ENCODE results near the gene DNAH2.

DNAH2 gene

DNA sequence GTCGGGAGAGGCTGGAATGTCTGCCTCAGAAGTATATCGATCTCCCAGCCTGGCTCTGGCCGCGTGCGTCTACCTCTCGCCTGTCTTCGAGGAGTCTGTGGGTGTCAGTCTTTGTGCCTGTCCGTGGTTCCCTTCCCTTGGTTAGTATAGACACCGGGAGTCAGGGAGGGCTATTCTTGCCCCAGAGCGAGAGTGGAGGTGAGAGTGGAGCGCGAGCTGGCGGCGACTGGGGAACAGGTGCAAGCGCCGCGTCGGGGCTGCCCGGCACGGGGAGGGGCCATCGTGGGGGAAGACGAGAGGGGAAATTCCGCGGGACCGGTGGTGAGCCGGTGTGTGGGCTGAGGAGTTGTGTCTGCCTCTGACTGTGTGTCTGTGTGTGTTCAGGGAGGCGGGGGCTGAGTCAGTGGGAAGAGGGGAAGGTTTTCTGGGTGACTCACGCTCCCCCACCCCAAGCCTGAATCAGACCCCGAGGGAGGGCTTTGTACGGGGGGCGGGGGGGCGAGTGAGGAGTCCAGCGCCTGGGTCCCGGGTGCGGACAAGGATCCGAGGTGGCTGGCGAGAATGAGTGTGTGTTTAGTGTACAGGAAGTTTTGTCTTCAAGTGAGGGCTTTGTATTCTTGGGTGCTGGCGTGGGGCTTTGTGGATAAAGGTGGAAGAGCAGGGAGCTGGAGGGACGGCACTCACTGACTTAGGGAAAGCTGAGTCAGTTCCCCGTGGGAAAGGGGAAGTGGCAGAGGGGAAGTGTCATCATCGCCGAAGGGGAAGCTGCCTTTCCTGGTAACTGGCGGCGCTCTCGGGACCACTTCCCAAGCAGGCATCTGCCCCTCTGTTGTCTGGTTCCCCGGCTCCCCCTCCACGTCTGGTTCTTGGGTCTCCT is 125.1 kb downstream of the DNAH2 start:
- no peak for DNase-seq

DNA sequence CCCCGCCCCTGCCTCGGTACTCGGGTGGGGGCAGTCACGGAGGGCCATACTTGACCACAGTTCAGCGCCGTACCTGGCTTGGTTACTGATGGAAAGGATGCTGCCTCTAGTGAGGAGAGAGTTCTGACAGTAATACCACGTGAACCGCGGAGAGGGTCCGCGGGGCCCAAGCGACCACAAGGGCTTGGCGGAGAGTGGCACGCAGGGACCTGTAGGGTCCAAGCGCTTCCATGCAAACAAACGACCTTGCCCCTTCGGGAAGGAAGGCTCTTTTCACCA is 125.7 kb downstream of the DNAH2 start:
- no peak for DNase-seq

DNA sequence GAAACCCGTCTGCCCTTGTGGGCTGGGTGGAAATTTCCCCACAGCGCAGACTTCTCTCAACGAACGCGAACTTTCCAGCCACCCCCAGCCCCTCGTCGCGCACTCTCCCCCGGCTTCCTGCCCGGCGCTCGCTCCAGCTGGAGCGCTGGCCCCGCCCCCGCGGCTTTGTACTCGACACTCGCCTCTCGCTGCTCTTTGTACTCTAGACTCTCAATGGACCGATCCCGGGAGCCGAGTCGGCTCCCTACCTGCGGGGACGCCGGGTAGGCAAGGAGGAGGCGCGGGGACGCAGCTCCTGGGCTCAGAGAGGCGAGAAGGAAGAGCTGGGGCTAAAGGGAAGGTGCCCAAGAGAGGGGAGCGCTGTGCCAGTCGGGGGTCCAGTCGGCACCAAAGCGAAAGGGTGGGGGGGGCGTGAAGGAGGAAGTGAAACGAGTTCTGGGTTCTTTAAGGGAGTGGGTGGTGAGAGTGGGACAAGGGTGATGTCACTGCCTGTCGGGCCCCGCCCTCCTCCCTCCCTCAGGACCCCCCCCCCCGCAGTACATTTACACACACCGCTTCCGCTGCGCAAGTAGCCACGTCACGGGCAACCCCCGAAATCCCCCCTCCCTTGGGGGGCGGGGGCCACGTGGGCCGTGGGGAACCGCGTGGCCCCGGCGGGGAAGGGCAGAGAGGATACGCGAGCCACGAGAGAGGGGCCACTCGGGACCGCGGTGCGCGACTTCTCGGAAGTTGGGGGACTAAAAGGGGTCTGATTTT is 126.2 kb downstream of the DNAH2 start:
- peak; percentile 88 for DNase-seq

DNA sequence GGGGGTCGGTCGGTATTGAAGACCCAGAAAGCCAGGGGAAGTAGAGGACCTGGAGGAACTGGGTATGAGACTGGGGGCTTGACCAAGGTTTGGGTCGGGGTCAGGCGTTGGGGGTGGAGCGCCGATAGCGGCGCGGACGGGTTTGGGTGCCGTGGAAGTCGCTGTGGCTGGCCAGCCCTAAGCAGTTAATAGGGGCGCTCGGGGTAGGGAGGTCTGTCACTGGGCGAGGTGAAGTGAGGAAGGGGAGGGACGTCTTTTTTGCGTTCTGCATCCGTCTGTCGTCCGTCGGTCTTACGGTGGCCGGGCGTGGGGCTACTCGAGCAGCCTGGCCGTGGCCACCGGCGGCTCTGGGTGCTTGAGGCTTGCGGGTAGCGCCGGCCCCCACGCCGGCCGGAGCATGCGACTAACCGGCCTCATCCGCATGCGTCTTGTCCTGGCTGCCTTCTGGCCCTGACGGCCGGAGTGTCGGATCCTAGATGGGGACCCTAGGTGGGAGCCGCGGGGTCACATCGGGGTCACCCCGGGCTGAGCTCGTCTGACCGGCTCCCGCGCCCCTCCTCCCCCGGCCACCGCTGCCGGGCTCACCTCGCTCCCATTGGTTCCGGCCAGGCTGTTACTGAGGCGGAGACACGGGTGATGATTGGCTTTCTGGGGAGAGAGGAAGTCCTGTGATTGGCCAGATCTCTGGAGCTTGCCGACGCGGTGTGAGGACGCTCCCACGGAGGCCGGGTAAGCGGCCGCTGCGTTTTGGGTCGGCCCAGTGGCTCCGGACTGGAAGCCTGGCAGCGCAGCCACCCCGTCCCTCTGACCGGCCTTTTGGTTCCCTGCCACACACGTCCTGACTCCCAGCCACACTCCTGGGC is 127.0 kb downstream of the DNAH2 start:
- DNase-seq = peak; percentile 92

DNA sequence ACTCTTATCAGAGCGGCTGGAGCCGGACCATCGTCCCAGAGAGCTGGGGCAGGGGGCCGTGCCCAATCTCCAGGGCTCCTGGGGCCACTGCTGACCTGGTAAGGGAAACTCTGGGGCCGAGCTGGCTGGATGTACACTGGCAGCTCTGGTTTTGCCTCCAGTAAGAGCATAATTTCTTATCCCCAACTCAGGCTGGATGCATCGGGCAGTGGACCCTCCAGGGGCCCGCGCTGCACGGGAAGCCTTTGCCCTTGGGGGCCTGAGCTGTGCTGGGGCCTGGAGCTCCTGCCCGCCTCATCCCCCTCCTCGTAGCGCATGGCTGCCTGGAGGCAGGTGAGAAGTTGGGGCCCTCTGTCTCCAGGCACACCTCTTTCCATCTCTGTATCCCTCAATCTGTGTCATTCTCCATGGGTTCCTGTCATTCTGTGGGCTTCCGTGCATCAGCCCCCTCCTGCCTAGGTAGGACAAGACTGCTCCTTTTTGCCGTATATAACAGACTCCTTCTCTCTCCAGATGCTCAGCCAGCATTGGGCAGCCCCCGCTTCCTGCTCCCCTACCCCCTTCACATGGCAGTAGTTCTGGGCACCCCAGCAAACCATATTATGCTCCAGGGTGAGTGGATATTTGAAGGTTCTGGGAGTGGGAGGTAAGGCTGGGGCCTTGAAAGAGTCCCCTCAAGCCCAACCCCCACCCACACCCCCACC is 128.0 kb downstream of the DNAH2 start:
- no peak for DNase-seq

DNA sequence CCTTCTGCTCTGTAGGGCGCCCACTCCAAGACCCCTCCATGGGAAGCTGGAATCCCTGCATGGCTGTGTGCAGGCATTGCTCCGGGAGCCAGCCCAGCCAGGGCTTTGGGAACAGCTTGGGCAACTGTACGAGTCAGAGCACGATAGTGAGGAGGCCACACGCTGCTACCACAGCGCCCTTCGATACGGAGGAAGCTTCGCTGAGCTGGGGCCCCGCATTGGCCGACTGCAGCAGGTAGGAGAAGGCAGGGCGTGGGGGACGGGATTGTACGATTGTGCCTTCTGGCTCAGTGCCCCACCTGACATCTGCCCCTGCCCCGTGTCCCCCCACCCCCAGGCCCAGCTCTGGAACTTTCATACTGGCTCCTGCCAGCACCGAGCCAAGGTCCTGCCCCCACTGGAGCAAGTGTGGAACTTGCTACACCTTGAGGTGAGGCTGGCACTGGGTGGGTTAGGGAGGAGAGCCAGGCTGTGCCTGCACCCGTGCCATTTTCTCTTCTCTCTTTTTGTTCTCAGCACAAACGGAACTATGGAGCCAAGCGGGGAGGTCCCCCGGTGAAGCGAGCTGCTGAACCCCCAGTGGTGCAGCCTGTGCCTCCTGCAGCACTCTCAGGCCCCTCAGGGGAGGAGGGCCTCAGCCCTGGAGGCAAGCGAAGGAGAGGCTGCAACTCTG is 128.7 kb downstream of the DNAH2 start:
- no peak for DNase-seq

DNA sequence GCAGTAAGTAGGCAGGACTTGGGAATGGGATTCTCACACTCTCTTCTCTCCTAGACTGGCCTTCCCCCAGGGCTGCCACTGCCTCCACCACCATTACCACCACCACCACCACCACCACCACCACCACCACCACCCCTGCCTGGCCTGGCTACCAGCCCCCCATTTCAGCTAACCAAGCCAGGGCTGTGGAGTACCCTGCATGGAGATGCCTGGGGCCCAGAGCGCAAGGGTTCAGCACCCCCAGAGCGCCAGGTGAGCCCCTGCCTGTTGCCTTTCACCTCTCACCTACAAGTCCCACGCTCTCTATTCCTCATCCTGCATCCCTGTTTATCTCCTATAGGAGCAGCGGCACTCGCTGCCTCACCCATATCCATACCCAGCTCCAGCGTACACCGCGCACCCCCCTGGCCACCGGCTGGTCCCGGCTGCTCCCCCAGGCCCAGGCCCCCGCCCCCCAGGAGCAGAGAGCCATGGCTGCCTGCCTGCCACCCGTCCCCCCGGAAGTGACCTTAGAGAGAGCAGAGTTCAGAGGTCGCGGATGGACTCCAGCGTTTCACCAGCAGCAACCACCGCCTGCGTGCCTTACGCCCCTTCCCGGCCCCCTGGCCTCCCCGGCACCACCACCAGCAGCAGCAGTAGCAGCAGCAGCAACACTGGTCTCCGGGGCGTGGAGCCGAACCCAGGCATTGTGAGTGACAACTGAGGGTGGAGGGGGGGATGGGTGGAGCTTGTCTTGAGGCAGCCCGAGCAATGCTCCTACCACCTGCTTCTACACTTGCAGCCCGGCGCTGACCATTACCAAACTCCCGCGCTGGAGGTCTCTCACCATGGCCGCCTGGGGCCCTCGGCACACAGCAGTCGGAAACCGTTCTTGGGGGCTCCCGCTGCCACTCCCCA is 129.5 kb downstream of the DNAH2 start:
- no peak for DNase-seq

DNA sequence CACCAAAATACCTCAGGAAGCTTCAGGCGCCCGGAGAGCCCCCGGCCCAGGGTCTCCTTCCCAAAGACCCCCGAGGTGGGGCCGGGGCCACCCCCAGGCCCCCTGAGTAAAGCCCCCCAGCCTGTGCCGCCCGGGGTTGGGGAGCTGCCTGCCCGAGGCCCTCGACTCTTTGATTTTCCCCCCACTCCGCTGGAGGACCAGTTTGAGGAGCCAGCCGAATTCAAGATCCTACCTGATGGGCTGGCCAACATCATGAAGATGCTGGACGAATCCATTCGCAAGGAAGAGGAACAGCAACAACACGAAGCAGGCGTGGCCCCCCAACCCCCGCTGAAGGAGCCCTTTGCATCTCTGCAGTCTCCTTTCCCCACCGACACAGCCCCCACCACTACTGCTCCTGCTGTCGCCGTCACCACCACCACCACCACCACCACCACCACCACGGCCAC is 130.6 kb downstream of the DNAH2 start:
- DNase-seq = no peak

DNA sequence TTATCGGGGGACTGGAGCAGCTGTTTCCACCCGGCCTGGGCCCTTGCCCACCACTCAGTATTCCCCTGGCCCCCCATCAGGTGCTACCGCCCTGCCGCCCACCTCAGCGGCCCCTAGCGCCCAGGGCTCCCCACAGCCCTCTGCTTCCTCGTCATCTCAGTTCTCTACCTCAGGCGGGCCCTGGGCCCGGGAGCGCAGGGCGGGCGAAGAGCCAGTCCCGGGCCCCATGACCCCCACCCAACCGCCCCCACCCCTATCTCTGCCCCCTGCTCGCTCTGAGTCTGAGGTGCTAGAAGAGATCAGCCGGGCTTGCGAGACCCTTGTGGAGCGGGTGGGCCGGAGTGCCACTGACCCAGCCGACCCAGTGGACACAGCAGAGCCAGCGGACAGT is 131.2 kb downstream of the DNAH2 start:
- DNase-seq = no peak

DNA sequence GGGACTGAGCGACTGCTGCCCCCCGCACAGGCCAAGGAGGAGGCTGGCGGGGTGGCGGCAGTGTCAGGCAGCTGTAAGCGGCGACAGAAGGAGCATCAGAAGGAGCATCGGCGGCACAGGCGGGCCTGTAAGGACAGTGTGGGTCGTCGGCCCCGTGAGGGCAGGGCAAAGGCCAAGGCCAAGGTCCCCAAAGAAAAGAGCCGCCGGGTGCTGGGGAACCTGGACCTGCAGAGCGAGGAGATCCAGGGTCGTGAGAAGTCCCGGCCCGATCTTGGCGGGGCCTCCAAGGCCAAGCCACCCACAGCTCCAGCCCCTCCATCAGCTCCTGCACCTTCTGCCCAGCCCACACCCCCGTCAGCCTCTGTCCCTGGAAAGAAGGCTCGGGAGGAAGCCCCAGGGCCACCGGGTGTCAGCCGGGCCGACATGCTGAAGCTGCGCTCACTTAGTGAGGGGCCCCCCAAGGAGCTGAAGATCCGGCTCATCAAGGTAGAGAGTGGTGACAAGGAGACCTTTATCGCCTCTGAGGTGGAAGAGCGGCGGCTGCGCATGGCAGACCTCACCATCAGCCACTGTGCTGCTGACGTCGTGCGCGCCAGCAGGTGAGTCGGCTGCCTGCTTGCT is 131.7 kb downstream of the DNAH2 start:
- DNase-seq = no peak

DNA sequence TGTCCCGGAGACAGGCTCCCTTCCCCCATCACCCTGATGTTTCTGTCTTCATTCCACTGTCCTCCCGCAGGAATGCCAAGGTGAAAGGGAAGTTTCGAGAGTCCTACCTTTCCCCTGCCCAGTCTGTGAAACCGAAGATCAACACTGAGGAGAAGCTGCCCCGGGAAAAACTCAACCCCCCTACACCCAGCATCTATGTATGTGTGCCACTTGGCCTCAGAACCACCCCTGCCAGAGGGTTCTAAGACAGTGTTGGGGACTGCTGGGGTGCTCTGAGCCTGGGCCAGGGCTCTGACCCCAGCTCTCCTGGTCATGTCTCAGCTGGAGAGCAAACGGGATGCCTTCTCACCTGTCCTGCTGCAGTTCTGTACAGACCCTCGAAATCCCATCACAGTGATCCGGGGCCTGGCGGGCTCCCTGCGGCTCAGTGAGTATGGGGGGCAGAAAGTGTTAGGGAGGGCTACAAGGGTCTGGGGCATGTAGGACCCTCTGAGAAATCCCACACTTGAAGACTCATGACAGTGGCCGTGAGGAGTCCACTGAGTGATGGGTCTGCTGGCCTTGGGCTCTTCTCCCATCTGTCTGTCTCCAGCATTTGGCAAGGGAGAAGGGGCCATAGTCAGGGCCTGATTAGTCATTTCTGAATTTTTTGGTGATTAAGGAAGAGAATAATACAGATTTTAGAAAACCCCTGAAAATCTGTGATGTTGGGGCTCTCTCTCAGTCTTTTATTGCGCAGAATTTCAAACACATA is 132.4 kb downstream of the DNAH2 start:
- no peak for DNase-seq

DNA sequence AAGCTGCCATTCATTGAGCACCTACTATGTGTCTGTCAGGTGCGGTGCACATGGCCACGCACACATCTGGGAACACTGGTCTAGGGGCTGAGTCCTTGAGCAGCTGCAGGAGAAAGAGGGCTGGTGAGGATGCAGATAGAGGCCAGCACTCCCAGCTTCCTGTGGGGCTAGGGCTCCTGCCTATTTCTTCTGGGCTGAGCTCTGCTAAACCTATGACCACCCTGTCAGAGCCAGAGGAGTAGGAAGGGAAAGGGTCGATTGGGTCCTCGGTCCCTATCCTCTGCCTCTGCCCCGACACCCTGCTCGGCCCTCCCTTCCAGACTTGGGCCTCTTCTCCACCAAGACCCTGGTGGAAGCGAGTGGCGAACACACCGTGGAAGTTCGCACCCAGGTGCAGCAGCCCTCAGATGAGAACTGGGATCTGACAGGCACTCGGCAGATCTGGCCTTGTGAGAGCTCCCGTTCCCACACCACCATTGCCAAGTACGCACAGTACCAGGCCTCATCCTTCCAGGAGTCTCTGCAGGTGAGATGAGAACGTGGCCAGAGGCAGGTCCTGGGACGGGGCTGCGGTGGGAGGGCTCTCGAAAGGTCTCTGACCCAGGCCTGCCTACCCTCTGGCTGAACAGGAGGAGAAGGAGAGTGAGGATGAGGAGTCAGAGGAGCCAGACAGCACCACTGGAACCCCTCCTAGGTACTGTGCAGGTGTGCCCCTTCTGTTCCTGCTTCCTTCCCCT is 133.3 kb downstream of the DNAH2 start:
- no peak for DNase-seq

DNA sequence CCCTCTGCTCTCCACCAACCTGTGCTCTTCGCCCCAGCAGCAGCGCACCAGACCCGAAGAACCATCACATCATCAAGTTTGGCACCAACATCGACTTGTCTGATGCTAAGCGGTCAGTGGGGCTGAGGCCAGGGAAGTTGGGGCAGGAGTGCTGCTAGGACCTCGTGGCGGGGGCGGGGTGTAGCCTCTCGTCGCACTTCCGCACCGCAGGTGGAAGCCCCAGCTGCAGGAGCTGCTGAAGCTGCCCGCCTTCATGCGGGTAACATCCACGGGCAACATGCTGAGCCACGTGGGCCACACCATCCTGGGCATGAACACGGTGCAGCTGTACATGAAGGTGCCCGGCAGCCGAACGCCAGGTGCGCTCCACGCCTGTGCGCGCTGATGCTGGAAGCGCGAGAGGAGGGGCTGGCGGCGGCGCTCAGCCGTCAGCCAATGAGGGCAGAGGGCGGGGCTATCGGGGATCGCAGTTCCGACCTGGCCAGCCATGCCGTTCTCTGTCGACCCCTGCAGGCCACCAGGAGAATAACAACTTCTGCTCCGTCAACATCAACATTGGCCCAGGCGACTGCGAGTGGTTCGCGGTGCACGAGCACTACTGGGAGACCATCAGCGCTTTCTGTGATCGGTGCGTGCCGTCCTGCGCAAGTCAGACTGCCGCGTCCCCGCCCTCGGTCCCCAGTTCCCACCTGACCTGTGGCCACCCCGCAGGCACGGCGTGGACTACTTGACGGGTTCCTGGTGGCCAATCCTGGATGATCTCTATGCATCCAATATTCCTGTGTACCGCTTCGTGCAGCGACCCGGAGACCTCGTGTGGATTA is 134.1 kb downstream of the DNAH2 start:
- DNase-seq = peak; percentile 15

DNA sequence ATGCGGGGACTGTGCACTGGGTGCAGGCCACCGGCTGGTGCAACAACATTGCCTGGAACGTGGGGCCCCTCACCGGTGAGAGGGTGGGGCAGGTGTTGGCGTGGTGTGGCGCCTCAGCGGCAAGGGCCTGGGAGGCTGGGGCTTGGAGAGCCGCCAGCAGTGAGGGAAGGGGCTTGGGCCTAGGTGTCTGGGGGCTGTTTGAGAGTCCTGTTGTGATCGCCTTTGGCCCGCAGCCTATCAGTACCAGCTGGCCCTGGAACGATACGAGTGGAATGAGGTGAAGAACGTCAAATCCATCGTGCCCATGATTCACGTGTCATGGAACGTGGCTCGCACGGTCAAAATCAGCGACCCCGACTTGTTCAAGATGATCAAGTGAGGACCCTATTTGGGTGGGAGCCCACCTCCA is 134.7 kb downstream of the DNAH2 start:
- no peak for DNase-seq

DNA sequence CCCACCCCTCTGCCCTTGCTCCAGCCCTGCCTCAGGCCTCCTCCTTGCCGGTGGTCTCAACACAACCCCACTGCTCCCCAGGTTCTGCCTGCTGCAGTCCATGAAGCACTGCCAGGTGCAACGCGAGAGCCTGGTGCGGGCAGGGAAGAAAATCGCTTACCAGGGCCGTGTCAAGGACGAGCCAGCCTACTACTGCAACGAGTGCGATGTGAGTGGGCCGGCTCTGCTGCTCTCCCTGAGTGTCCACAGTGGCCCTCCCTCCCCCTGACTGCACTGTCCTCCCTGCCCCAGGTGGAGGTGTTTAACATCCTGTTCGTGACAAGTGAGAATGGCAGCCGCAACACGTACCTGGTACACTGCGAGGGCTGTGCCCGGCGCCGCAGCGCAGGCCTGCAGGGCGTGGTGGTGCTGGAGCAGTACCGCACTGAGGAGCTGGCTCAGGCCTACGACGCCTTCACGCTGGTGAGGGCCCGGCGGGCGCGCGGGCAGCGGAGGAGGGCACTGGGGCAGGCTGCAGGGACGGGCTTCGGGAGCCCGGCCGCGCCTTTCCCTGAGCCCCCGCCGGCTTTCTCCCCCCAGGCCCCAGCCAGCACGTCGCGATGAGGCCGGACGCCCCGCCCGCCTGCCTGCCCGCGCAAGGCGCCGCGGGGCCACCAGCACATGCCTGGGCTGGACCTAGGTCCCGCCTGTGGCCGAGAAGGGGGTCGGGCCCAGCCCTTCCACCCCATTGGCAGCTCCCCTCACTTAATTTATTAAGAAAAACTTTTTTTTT is 135.6 kb downstream of the DNAH2 start:
- no peak for DNase-seq

DNA sequence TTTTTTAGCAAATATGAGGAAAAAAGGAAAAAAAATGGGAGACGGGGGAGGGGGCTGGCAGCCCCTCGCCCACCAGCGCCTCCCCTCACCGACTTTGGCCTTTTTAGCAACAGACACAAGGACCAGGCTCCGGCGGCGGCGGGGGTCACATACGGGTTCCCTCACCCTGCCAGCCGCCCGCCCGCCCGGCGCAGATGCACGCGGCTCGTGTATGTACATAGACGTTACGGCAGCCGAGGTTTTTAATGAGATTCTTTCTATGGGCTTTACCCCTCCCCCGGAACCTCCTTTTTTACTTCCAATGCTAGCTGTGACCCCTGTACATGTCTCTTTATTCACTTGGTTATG is 136.1 kb downstream of the DNAH2 start:
- no peak for DNase-seq

DNA sequence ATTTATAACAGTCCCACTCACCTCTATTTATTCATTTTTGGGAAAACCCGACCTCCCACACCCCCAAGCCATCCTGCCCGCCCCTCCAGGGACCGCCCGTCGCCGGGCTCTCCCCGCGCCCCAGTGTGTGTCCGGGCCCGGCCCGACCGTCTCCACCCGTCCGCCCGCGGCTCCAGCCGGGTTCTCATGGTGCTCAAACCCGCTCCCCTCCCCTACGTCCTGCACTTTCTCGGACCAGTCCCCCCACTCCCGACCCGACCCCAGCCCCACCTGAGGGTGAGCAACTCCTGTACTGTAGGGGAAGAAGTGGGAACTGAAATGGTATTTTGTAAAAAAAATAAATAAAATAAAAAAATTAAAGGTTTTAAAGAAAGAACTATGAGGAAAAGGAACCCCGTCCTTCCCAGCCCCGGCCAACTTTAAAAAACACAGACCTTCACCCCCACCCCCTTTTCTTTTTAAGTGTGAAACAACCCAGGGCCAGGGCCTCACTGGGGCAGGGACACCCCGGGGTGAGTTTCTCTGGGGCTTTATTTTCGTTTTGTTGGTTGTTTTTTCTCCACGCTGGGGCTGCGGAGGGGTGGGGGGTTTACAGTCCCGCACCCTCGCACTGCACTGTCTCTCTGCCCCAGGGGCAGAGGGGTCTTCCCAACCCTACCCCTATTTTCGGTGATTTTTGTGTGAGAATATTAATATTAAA is 136.7 kb downstream of the DNAH2 start:
- DNase-seq = no peak

Measured in NCI-H510A treated with DMSO at 0.1 percent for 48 hours (cell line).